GM23338 (cell line): ENCODE measurements around the gene PCTP. TPM values are rescaled to one million over a fixed set of nuclear protein-coding genes. Genes with fewer than 3 reads are reported as not detected.

Experiments used
- ATAC-seq: fragments of 200-7000 bp; cut with Tn5 transposase; 3 replicates; pipeline ENCODE4 v1.9.1; 2020
- DNase-seq: peaks from one replicate; pipeline ENCODE4 v3.0.0-alpha.2; 2015; ENCODE audit warnings: low spot score
- H2AFZ ChIP-seq: fragments of 200-600 bp; sonication (generic); 2 replicates; pipeline ENCODE4 v1.8.0; 2016; ENCODE audit warnings: antibody characterized with exemption, mild to moderate bottlenecking, moderate library complexity
- H3F3A ChIP-seq: fragments of 200-600 bp; sonication (generic); replicated peaks from 2 replicates; pipeline ENCODE4 v1.8.0; 2017; ENCODE audit warnings: antibody characterized with exemption, mixed run types, low read depth
- H3K27ac ChIP-seq: fragments of 200-600 bp; sonication (generic); 2 replicates; pipeline ENCODE4 v1.6.1; 2016; ENCODE audit warnings: low read depth
- H3K27me3 ChIP-seq: fragments of 200-600 bp; sonication (generic); 2 replicates; pipeline ENCODE4 v1.8.0; 2016; ENCODE audit warnings: mild to moderate bottlenecking, mixed run types, moderate library complexity; ENCODE audit not compliant: insufficient read depth
- H3K36me3 ChIP-seq: fragments of 200-600 bp; sonication (generic); 2 replicates; pipeline ENCODE4 v1.8.0; 2016; ENCODE audit warnings: mild to moderate bottlenecking; ENCODE audit not compliant: insufficient read depth
- H3K4me1 ChIP-seq: fragments of 200-600 bp; sonication (generic); 2 replicates; pipeline ENCODE4 v1.8.0; 2016; ENCODE audit warnings: mild to moderate bottlenecking, moderate library complexity; ENCODE audit not compliant: insufficient read depth
- H3K4me2 ChIP-seq: fragments of 200-600 bp; sonication (generic); 2 replicates; pipeline ENCODE4 v1.7.1; 2017; ENCODE audit warnings: mixed run types
- H3K4me3 ChIP-seq: fragments of 200-600 bp; sonication (generic); 2 replicates; pipeline ENCODE4 v1.6.1; 2016; ENCODE audit warnings: mixed run types
- H3K79me2 ChIP-seq: fragments of 200-600 bp; sonication (generic); replicated peaks from 2 replicates; pipeline ENCODE4 v1.8.0; 2017; ENCODE audit warnings: mild to moderate bottlenecking; ENCODE audit not compliant: insufficient read depth
- H3K9me2 ChIP-seq: fragments of 200-600 bp; sonication (generic); 2 replicates; pipeline ENCODE4 v1.8.0; 2017; ENCODE audit not compliant: insufficient read depth
- H4K20me1 ChIP-seq: fragments of 200-600 bp; sonication (generic); replicated peaks from 2 replicates; pipeline ENCODE4 v1.8.0; 2017; ENCODE audit warnings: mild to moderate bottlenecking; ENCODE audit not compliant: insufficient read depth
- H3K27ac Mint-ChIP-seq: 2 replicates; pipeline ENCODE4 v1.8.0; 2020; ENCODE audit warnings: inconsistent platforms, mild to moderate bottlenecking, moderate library complexity, mixed read lengths
- H3K27me3 Mint-ChIP-seq: 3 replicates; pipeline ENCODE4 v1.8.0; 2022; ENCODE audit warnings: low read depth, mild to moderate bottlenecking, moderate library complexity, mixed read lengths, inconsistent platforms; ENCODE audit not compliant: insufficient read depth, poor library complexity
- H3K36me3 Mint-ChIP-seq: 3 replicates; pipeline ENCODE4 v1.8.0; 2021; ENCODE audit warnings: low read depth, mild to moderate bottlenecking, inconsistent platforms, moderate library complexity, mixed read lengths
- H3K4me1 Mint-ChIP-seq: 3 replicates; pipeline ENCODE4 v1.8.0; 2020; ENCODE audit warnings: mild to moderate bottlenecking, inconsistent platforms, mixed read lengths
- H3K4me3 Mint-ChIP-seq: 3 replicates; pipeline ENCODE4 v1.8.0; 2021; ENCODE audit warnings: moderate library complexity, mild to moderate bottlenecking, inconsistent platforms, mixed read lengths
- H3K9me3 Mint-ChIP-seq: 3 replicates; pipeline ENCODE4 v1.8.0; 2020; ENCODE audit warnings: moderate library complexity, mild to moderate bottlenecking, inconsistent platforms, mixed read lengths
- CREB1 ChIP-seq: fragments of 250-450 bp; sonication (Bioruptor Pico); IDR thresholded peaks from 2 replicates; pipeline ENCODE4 v1.5.0; 2020; ENCODE audit warnings: low read depth, mild to moderate bottlenecking, moderate library complexity
- EZH2 ChIP-seq: fragments of 200-600 bp; sonication (generic); IDR thresholded peaks from one replicate; pipeline ENCODE4 v1.8.0; 2017; ENCODE audit warnings: antibody characterized with exemption, mild to moderate bottlenecking, low read depth; ENCODE audit not compliant: unreplicated experiment
- EZH2phosphoT487 ChIP-seq: fragments of 200-600 bp; sonication (generic); IDR thresholded peaks from one replicate; pipeline ENCODE4 v1.8.1; 2018; ENCODE audit warnings: antibody characterized with exemption; ENCODE audit not compliant: unreplicated experiment
- JUNB ChIP-seq: IDR thresholded peaks from one replicate; pipeline ENCODE4 v1.6.1; 2016; ENCODE audit warnings: antibody characterized with exemption; ENCODE audit not compliant: unreplicated experiment
- NANOG ChIP-seq: IDR thresholded peaks from 2 replicates; pipeline ENCODE4 v1.6.1; 2016; ENCODE audit warnings: antibody characterized with exemption, borderline replicate concordance
- STAT1 ChIP-seq: IDR thresholded peaks from one replicate; pipeline ENCODE4 v1.6.1; 2016; ENCODE audit warnings: antibody characterized with exemption; ENCODE audit not compliant: unreplicated experiment
- ZNF114 ChIP-seq: fragments of 250-450 bp; sonication (Bioruptor Pico); IDR thresholded peaks from 2 replicates; pipeline ENCODE4 v1.5.0; 2020; ENCODE audit warnings: mild to moderate bottlenecking, moderate library complexity
- polyA plus RNA-seq: library from polyadenylated mRNA; unstranded; fragments of >200 nt; fragmentation: Nextera tagmentation; extraction: Ambion mirVana; gene quantifications from 2 replicates; pipeline ENCODE4 v1.2.1, GENCODE V29; 2016
- total RNA-seq: library from RNA; depleted of rRNA; stranded (reverse); fragments of >200 nt; shearing (Covaris generic); gene quantifications from 2 replicates; pipeline ENCODE4 v1.2.3, GENCODE V29; 2014
- TF ChIP-seq, protein P1 (sequence below): IDR thresholded peaks from 2 replicates; pipeline ENCODE4 v1.6.1; 2016; ENCODE audit warnings: antibody characterized with exemption
- TF ChIP-seq, protein P2 (sequence below): IDR thresholded peaks from one replicate; pipeline ENCODE4 v1.6.1; 2018; ENCODE audit warnings: antibody characterized with exemption; ENCODE audit not compliant: unreplicated experiment

PCTP gene
- total and polyA plus RNA-seq, 2 experiments from 2014 or later = 6.4 to 12.3 TPM

DNA sequence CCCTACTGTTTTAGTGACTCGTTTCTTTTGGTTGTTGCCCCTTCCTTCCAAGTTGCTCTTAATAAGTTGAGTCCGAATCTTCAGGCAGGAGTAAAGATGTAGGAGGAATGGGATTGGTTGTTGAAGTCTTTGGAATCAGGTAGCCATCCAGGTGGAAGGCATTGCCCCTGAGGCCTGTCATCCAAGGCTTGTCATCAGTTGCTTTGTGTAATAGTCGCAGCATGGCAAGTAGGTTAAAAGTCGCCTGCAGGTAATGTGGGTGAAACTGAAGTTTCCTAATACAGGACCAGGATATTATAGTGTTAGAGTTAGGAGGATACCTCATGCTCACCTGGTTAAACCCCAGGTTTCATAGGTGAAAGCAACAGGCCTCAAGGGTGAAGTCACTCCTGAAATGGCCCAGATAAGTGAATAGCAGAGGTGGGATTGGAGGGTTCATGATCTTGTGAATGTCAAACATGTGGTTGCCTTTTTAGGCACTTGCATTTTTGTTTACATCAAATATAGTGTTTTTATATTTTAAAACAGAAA is 934 bp downstream of the PCTP start:
- TF ChIP-seq, protein P1, sequence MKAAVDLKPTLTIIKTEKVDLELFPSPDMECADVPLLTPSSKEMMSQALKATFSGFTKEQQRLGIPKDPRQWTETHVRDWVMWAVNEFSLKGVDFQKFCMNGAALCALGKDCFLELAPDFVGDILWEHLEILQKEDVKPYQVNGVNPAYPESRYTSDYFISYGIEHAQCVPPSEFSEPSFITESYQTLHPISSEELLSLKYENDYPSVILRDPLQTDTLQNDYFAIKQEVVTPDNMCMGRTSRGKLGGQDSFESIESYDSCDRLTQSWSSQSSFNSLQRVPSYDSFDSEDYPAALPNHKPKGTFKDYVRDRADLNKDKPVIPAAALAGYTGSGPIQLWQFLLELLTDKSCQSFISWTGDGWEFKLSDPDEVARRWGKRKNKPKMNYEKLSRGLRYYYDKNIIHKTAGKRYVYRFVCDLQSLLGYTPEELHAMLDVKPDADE = no peak
- TF ChIP-seq EZH2 (no peak), NANOG (no peak), JUNB (no peak), STAT1 (no peak)
- TF ChIP-seq, protein P2, sequence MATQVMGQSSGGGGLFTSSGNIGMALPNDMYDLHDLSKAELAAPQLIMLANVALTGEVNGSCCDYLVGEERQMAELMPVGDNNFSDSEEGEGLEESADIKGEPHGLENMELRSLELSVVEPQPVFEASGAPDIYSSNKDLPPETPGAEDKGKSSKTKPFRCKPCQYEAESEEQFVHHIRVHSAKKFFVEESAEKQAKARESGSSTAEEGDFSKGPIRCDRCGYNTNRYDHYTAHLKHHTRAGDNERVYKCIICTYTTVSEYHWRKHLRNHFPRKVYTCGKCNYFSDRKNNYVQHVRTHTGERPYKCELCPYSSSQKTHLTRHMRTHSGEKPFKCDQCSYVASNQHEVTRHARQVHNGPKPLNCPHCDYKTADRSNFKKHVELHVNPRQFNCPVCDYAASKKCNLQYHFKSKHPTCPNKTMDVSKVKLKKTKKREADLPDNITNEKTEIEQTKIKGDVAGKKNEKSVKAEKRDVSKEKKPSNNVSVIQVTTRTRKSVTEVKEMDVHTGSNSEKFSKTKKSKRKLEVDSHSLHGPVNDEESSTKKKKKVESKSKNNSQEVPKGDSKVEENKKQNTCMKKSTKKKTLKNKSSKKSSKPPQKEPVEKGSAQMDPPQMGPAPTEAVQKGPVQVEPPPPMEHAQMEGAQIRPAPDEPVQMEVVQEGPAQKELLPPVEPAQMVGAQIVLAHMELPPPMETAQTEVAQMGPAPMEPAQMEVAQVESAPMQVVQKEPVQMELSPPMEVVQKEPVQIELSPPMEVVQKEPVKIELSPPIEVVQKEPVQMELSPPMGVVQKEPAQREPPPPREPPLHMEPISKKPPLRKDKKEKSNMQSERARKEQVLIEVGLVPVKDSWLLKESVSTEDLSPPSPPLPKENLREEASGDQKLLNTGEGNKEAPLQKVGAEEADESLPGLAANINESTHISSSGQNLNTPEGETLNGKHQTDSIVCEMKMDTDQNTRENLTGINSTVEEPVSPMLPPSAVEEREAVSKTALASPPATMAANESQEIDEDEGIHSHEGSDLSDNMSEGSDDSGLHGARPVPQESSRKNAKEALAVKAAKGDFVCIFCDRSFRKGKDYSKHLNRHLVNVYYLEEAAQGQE = no peak
- H3F3A ChIP-seq = no peaks in the 10 kb centered on the region
- 0 out of 2 replicates have a peak, but pooled peaks cover 5% of the 10 kb centered on the region for H3K9me2 ChIP-seq
- no peaks in the 10 kb centered on the region for H3K36me3 ChIP-seq
- H3K27ac ChIP-seq = peak overlapping the region; percentile 26; the same call in 1 of the 2 replicates
- H4K20me1 ChIP-seq = peaks cover 6% of the 10 kb centered on the region; the same call in 1 of the 2 replicates
- H3K36me3 Mint-ChIP-seq = no peaks in the 10 kb centered on the region
- H3K4me1 Mint-ChIP-seq = peaks cover 11% of the 10 kb centered on the region
- DNase-seq = peak; percentile 7
- no peaks in the 10 kb centered on the region for H3K27me3 ChIP-seq
- no peak overlapping the region for H3K27ac Mint-ChIP-seq
- peak overlapping the region; percentile 80 for H3K4me3 ChIP-seq
- no peaks in the 10 kb centered on the region for H3K9me3 Mint-ChIP-seq
- peak overlapping the region; percentile 98 for H2AFZ ChIP-seq
- peak overlapping the region; percentile 92 for H3K4me3 Mint-ChIP-seq
- H3K79me2 ChIP-seq = peaks cover 23% of the 10 kb centered on the region
- ATAC-seq = no peak
- H3K27me3 Mint-ChIP-seq = peaks cover 4% of the 10 kb centered on the region
- peak overlapping the region; percentile 87 for H3K4me2 ChIP-seq
- H3K4me1 ChIP-seq = peaks cover 8% of the 10 kb centered on the region; the same call in 1 of the 2 replicates

DNA sequence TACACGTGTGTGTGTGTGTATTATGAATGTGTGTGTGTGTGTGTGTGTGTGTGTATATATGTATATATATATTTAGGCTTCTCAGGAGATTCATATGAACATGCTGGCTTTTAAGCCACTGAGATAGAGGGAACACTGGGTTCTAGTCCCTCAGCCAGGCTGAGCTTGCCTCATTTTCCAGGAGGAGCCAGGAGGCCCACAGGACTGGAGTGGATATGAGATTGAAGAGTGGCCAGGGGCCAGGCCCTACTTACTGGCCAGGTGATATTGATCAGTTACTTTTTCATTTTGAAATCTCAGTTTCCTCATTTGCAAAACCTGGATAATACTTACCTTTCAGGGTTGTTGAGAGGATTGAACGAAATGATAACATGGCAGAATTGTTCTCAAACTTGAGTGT is 5.8 kb downstream of the PCTP start:
- H3K9me3 Mint-ChIP-seq = no peaks in the 10 kb centered on the region
- Histone ChIP-seq H4K20me1 (peaks cover 6% of the 10 kb centered on the region; the same call in 1 of the 2 replicates), H3K36me3 (no peaks in the 10 kb centered on the region), H3K4me1 (peaks cover 7% of the 10 kb centered on the region; the same call in 1 of the 2 replicates), H3K79me2 (peaks cover 25% of the 10 kb centered on the region), H3K9me2 (no peaks in the 10 kb centered on the region), H3F3A (no peaks in the 10 kb centered on the region), H3K27me3 (no peaks in the 10 kb centered on the region), H3K4me3 (no peak overlapping the region), H2AFZ (no peak overlapping the region), H3K4me2 (no peak overlapping the region), H3K27ac (no peak overlapping the region)
- TF ChIP-seq ZNF114 (no peak), STAT1 (no peak), CREB1 (CRISPR knock-in tag) (no peak), EZH2phosphoT487 (no peak)
- TF ChIP-seq, protein P1 = no peak
- TF ChIP-seq, protein P2 = no peak
- H3K27me3 Mint-ChIP-seq = peaks cover 1% of the 10 kb centered on the region
- no peak overlapping the region for H3K27ac Mint-ChIP-seq
- H3K36me3 Mint-ChIP-seq = no peaks in the 10 kb centered on the region
- DNase-seq = no peak
- H3K4me1 Mint-ChIP-seq = peaks cover 3% of the 10 kb centered on the region
- no peak overlapping the region for H3K4me3 Mint-ChIP-seq
- no peak for ATAC-seq
